K562 (cell line): Measurements from ENCODE around the gene LCE7A. TPM values are rescaled to one million over a fixed set of nuclear protein-coding genes. Genes with fewer than 3 reads are reported as not detected.

Experiments used
- ATAC-seq: fragments of 200-7000 bp; cut with Tn5 transposase; 3 replicates; pipeline ENCODE4 v1.9.1; 2020; ENCODE audit warnings: moderate library complexity
- BruUV-seq: library from RNA; stranded (reverse); fragments of 400-500 nt; replicated peaks from 2 replicates; lab custom pipeline; 2021; lab: Mats Ljungman, UMichigan
- CTCF ChIA-PET: fragments of 300-600 bp; formaldehyde crosslinking; extraction: SDS; loops from one replicate; lab custom pipeline; 2021; ENCODE audit warnings: low intra/inter-chr PET ratio; lab: Yijun Ruan, JAX
- POLR2A ChIA-PET: fragments of 300-600, 350-650 bp; sonication (Branson Sonifier 250); formaldehyde crosslinking; extraction: SDS; loops from one replicate; lab custom pipeline; 2021; ENCODE audit warnings: antibody characterized with exemption, inconsistent platforms; lab: Yijun Ruan, JAX
- DNase-seq, 4 experiments: peaks; one replicate each; pipeline versions ENCODE4 v3.0.0 to v3.0.0-alpha.2; 2011 to 2018; ENCODE audit warnings: low spot score in 3 of 4, mixed read lengths in 3 of 4; ENCODE audit errors: extremely low read depth in 1 of 4
- FAIRE-seq: peaks from 2 replicates; lab custom pipeline; 2011; peaks lifted over from hg19 to GRCh38; lab: Jason Lieb, UNC
- H2AFZ ChIP-seq: 2 replicates; pipeline ENCODE4 v1.6.0; 2011; ENCODE audit warnings: low read depth, low read length, control low read depth, inconsistent platforms
- H3K27ac ChIP-seq: fragments of 200-600 bp; 3 replicates; pipeline ENCODE4 v1.8.0; 2011; ENCODE audit warnings: low read depth, mild to moderate bottlenecking, control low read depth, inconsistent platforms, low read length, moderate library complexity, mixed read lengths; ENCODE audit errors: extremely low read depth
- H3K27me3 ChIP-seq, 2 experiments: fragments of 300-600 bp in 1 of 2; 2 replicates in 1 of 2; 3 replicates in 1 of 2; pipeline versions ENCODE4 v1.6.0 to v1.8.0; 2011; ENCODE audit warnings: inconsistent platforms in 2 of 2, low read length in 2 of 2, mild to moderate bottlenecking in 1 of 2, mixed read lengths in 1 of 2, moderate library complexity in 1 of 2; ENCODE audit not compliant: control insufficient read depth in 2 of 2, insufficient read depth in 2 of 2
- H3K36me3 ChIP-seq: fragments of 300-600 bp; 3 replicates; pipeline ENCODE4 v1.8.0; 2011; ENCODE audit warnings: mild to moderate bottlenecking, low read length, inconsistent platforms; ENCODE audit not compliant: control insufficient read depth, insufficient read depth
- H3K4me1 ChIP-seq, 2 experiments: fragments of 200-600 bp in 1 of 2; replicated peaks in 1 of 2; 2 replicates in 1 of 2; 3 replicates in 1 of 2; pipeline versions ENCODE4 v1.5.1 to v1.8.0; 2011; ENCODE audit warnings: inconsistent platforms in 2 of 2, low read length in 2 of 2, mild to moderate bottlenecking in 1 of 2, mixed read lengths in 1 of 2, moderate library complexity in 1 of 2; ENCODE audit not compliant: control insufficient read depth in 2 of 2, insufficient read depth in 2 of 2
- H3K4me2 ChIP-seq: 2 replicates; pipeline ENCODE4 v1.6.1; 2011; ENCODE audit warnings: low read length, control low read depth, inconsistent platforms, mixed read lengths; ENCODE audit not compliant: insufficient read depth
- H3K4me3 ChIP-seq: fragments of 200-600 bp; sonication (generic), shearing (Covaris generic); 2 replicates; pipeline ENCODE4 v1.5.1; 2016; ENCODE audit warnings: control low read depth, inconsistent platforms
- H3K79me2 ChIP-seq: fragments of 200-600 bp; 3 replicates; pipeline ENCODE4 v1.8.0; 2011; ENCODE audit warnings: low read length, inconsistent platforms; ENCODE audit not compliant: control insufficient read depth, insufficient read depth
- H3K9ac ChIP-seq, 2 experiments: 2 replicates each; pipeline versions ENCODE4 v1.6.0 to v1.6.1; 2011; ENCODE audit warnings: low read depth in 2 of 2, low read length in 2 of 2, control low read depth in 1 of 2, inconsistent platforms in 1 of 2, mild to moderate bottlenecking in 1 of 2, mixed read lengths in 1 of 2; ENCODE audit not compliant: insufficient read depth in 1 of 2
- H3K9me1 ChIP-seq: one replicate; pipeline ENCODE4 v1.6.0; 2011; ENCODE audit warnings: inconsistent platforms, mild to moderate bottlenecking, low read length, moderate library complexity; ENCODE audit not compliant: control insufficient read depth, insufficient read depth
- H3K9me3 ChIP-seq: replicated peaks from 2 replicates; pipeline ENCODE4 v1.5.1; 2011; ENCODE audit warnings: low read depth, low read length, inconsistent platforms; ENCODE audit not compliant: control insufficient read depth, insufficient read depth
- H4K20me1 ChIP-seq: replicated peaks from 2 replicates; pipeline ENCODE4 v1.6.1; 2011; ENCODE audit warnings: low read length, inconsistent platforms, mixed read lengths; ENCODE audit not compliant: control insufficient read depth, insufficient read depth
- GATAD2B ChIP-seq: fragments of 450-650 bp; IDR thresholded peaks from 2 replicates; pipeline ENCODE4 v1.6.1; 2017; ENCODE audit warnings: mild to moderate bottlenecking, borderline replicate concordance
- SMARCB1 ChIP-seq: IDR thresholded peaks from 2 replicates; pipeline ENCODE4 v1.6.1; 2011; ENCODE audit warnings: improper control_type of control experiment, low read depth; ENCODE audit not compliant: insufficient read length
- XRCC3 ChIP-seq: fragments of 450-650 bp; IDR thresholded peaks from 2 replicates; pipeline ENCODE4 v1.6.1; 2017; ENCODE audit warnings: mild to moderate bottlenecking, moderate library complexity
- ZNF174 ChIP-seq: fragments of 250-450 bp; sonication (Bioruptor Pico); IDR thresholded peaks from 2 replicates; pipeline ENCODE4 v1.4.0; 2020; ENCODE audit warnings: mild to moderate bottlenecking
- WGBS: fragments of 100-300 bp; shearing (Covaris generic); methylation state at CpG from one replicate; pipeline ENCODE4 v1.1.6; 2016; ENCODE audit warnings: low coverage, mixed read lengths; ENCODE audit not compliant: insufficient coverage; ENCODE audit errors: missing lambda C conversion rate; 5-methylcytosine and 5-hydroxymethylcytosine counted together
- in situ Hi-C: fragments of 300-500 bp; cut with MboI; formaldehyde crosslinking; loops from 4 replicates; pipeline ENCODE4 v1.15.0; 2018; ENCODE audit warnings: inconsistent platforms, mixed read lengths
- intact Hi-C: fragments of 100-400 bp; cut with micrococcal nuclease; formaldehyde crosslinking; loops from 2 replicates; pipeline ENCODE4 v1.14.2; 2022
- polyA plus RNA-seq, 8 experiments: library from polyadenylated mRNA; depleted of rRNA in 4 of 8; stranded (reverse) in 5 of 8; unstranded in 3 of 8; fragments of >200 nt; fragmentation: Nextera tagmentation in 2 of 8; fragmentation: Illumina TruSeq in 1 of 8; extraction: Ambion mirVana in 2 of 8; extraction: Trizol in 1 of 8; gene quantifications; 2 replicates each; pipeline versions ENCODE4 v1.2.1 to v1.2.3, GENCODE V29; 2011 to 2014; ENCODE audit warnings: inconsistent platforms in 1 of 8, missing spikeins in 1 of 8
- total RNA-seq, 7 experiments: library from RNA; depleted of rRNA in 6 of 7; stranded (reverse); fragments of >200 nt in 6 of 7; fragmentation: Illumina TruSeq in 2 of 7; extraction: Trizol in 2 of 7; gene quantifications; 2 replicates each; pipeline versions ENCODE4 v1.2.1 to v1.2.3, GENCODE V29; 2011 to 2021; ENCODE audit warnings: low replicate concordance in 1 of 7
- TF ChIP-seq, protein P1 (sequence below), 3 experiments: fragments of 200-800 bp in 1 of 3; sonication (Bioruptor generic) in 1 of 3; sonication (generic) in 1 of 3; formaldehyde crosslinking in 1 of 3; IDR thresholded peaks; 2 replicates each; pipeline versions ENCODE4 v1.6.1 to v1.8.0; 2016 to 2022; ENCODE audit warnings: mild to moderate bottlenecking in 2 of 3, missing compliant biosample characterization in 2 of 3, missing genetic modification characterization in 2 of 3, missing genetic modification reagents in 1 of 3
- TF ChIP-seq, protein P2 (sequence below): fragments of 250-450 bp; sonication (Bioruptor Pico); IDR thresholded peaks from 2 replicates; pipeline ENCODE4 v1.8.0; 2021; ENCODE audit warnings: mild to moderate bottlenecking, moderate library complexity
- TF ChIP-seq, protein P3 (sequence below): fragments of 450-650 bp; formaldehyde crosslinking; IDR thresholded peaks from 2 replicates; pipeline ENCODE4 v1.4.0; 2022; ENCODE audit warnings: missing genetic modification characterization

The LCE7A gene
- total and polyA plus RNA-seq, 9 of the 15 experiments (the other 6 are each of a cell fraction or from before 2014, with no cell fraction given): not detected

DNA sequence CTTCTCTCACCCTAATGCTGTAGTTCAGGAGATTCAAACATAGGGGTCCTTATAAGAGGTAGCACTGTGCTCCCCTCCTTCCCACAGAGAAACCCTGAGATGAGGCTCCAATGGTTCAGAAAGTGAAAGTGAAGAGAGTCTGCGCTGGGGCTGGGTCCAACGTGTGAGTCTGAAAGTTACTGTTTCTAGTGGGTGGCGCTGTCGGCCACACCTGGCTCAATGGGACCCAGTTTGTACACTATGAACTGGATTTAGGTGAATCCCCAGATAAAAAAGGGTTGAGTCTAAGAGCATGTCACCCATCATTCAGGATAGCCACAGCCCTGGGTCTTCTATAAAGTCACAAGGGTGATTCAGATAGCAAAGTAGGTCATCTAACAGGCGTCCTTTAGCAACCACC is 21.1 kb downstream of the LCE7A start:
- Histone ChIP-seq H4K20me1 (no peaks in the 10 kb centered on the region), H3K4me3 (no peak overlapping the region), H3K4me2 (no peak overlapping the region), H3K36me3 (no peaks in the 10 kb centered on the region), H3K9ac (no peak overlapping the region), H3K9me1 (no peaks in the 10 kb centered on the region), H3K27ac (no peak overlapping the region), H3K4me1 (no peaks in the 10 kb centered on the region), H3K27me3 (peaks cover 0 to 10% of the 10 kb centered on the region in 2 experiments; a peak in 1 of 5 replicates), H3K9me3 (no peaks in the 10 kb centered on the region), H3K79me2 (no peaks in the 10 kb centered on the region), H2AFZ (no peak overlapping the region)
- BruUV-seq: no TSS peak
- WGBS: 5% methylated on average over 5 of the region's 5 CpGs
- FAIRE-seq (no peak), DNase-seq (no peak), ATAC-seq (no peak)
- POLR2A ChIA-PET: no interaction called here
- TF ChIP-seq, protein P1, sequence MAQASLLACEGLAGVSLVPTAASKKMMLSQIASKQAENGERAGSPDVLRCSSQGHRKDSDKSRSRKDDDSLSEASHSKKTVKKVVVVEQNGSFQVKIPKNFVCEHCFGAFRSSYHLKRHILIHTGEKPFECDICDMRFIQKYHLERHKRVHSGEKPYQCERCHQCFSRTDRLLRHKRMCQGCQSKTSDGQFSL (CRISPR knock-in tag; IDR thresholded peaks at IDR 0.05): no peak
- TF ChIP-seq, protein P1 (tag; IDR thresholded peaks at IDR 0.05): no peak
- TF ChIP-seq, protein P2, sequence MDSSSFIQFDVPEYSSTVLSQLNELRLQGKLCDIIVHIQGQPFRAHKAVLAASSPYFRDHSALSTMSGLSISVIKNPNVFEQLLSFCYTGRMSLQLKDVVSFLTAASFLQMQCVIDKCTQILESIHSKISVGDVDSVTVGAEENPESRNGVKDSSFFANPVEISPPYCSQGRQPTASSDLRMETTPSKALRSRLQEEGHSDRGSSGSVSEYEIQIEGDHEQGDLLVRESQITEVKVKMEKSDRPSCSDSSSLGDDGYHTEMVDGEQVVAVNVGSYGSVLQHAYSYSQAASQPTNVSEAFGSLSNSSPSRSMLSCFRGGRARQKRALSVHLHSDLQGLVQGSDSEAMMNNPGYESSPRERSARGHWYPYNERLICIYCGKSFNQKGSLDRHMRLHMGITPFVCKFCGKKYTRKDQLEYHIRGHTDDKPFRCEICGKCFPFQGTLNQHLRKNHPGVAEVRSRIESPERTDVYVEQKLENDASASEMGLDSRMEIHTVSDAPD: no peak
- TF ChIP-seq ZNF174 (no peak), XRCC3 (no peak), GATAD2B (no peak), SMARCB1 (no peak)
- TF ChIP-seq, protein P3, sequence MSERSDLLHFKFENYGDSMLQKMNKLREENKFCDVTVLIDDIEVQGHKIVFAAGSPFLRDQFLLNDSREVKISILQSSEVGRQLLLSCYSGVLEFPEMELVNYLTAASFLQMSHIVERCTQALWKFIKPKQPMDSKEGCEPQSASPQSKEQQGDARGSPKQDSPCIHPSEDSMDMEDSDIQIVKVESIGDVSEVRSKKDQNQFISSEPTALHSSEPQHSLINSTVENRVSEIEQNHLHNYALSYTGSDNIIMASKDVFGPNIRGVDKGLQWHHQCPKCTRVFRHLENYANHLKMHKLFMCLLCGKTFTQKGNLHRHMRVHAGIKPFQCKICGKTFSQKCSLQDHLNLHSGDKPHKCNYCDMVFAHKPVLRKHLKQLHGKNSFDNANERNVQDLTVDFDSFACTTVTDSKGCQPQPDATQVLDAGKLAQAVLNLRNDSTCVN (CRISPR knock-in tag): no peak
- intact Hi-C loops (no loop called here), in situ Hi-C loops (no loop called here)
- CTCF ChIA-PET: no interaction called here
